Measurements from ENCODE around the gene LRP6.

LRP6 gene

DNA sequence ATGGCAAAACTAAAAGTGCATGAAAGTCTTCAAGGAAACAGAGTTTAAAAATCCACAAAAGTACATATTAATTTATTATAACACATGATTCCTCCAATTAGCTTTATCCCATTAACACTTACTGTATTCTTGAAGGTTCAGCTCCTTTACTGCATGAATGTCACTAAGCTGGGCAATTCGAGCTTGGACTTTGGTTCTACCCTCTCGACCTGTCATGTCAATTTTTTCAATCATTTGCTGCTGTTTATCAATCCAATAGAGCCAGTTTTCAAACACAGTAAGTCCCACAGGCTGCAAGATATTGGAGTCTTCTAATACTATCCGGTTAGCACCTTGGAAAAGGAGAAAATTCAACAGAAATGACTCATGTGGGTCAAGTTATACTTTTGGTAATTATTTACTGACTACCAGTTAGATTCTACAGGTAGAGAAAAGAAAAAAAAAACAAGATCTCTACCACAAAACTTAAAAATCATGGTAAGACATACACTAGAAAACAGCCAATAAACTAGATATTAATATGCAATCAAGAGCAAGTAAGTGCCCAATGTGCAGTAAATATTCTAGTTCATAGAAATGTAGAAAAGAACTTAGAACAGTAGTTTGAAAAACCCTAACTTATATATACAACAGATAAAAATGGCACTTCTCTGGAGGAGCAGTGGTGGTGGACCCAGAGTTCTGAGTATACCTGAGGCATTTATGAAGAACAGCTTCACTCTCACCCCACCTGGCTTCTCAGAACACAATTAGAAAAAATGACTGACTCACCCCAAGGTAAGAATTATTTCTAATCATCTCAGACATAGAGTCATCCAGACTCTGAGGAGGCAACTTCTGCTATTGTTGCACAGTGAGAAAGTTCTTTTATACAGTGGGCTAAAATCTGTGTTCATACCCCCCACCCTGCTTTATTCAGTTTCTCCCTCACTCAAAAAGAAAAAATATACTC, 128.4 kb downstream of the LRP6 start:
- Histone ChIP-seq H3K9me2 (replicated peaks; ENCODE audit: low read depth, low read length) (no peaks in the 10 kb centered on the region), H3K27me3 (ENCODE audit: insufficient read depth, low read length, poor library complexity, severe bottlenecking) (no peaks in the 10 kb centered on the region), H3F3A (ENCODE audit: low read depth) (no peaks in the 10 kb centered on the region), H2AFZ (ENCODE audit: low read length) (no peak overlapping the region), H3K4me3 (ENCODE audit: low read length, poor library complexity, severe bottlenecking) (no peak overlapping the region), H3K79me2 (ENCODE audit: insufficient read depth, low read length) (no peaks in the 10 kb centered on the region), H3K9ac (ENCODE audit: low read depth, low read length, poor library complexity, severe bottlenecking) (no peak overlapping the region), H3K9me3 (ENCODE audit: insufficient read depth, low read depth, low read length) (no peaks in the 10 kb centered on the region), H3K4me2 (ENCODE audit: low read depth, low read length, poor library complexity, severe bottlenecking) (no peak overlapping the region), H3K36me3 (ENCODE audit: insufficient read depth, low read length) (no peaks in the 10 kb centered on the region), H4K20me1 (ENCODE audit: insufficient read depth, low read length, poor library complexity, severe bottlenecking) (no peaks in the 10 kb centered on the region), H3K4me1 (ENCODE audit: insufficient read depth, low read length, poor library complexity, severe bottlenecking) (no peaks in the 10 kb centered on the region)
- TF ChIP-seq CTCF (conservative IDR thresholded peaks at IDR 0.05; ENCODE audit: low read length) (no peak), EZH2phosphoT487 (IDR thresholded peaks at IDR 0.05; ENCODE audit: borderline replicate concordance) (no peak)

DNA sequence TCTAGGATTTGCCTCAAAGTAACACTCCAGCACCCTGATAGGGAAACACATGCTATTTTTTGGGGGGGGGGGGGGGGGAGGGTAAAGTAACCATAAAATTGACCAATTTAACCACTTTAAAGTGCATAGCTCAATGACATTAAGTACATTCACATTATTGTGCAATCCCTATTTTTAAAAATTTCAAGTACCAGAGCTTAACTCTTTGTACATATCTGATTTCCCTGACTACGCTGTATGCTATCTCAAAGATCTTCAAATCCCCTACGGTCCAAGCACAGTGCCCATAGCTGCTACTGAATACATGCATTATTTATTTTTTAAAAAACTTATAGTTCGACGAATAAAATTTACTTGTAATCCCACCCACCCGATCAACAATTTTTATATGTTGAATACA, 133.1 kb downstream of the LRP6 start:
- Histone ChIP-seq H3K27me3 (ENCODE audit: insufficient read depth, low read length, poor library complexity, severe bottlenecking) (no peaks in the 10 kb centered on the region), H3K36me3 (ENCODE audit: insufficient read depth, low read length) (no peaks in the 10 kb centered on the region), H2AFZ (ENCODE audit: low read length) (no peak overlapping the region), H4K20me1 (ENCODE audit: insufficient read depth, low read length, poor library complexity, severe bottlenecking) (no peaks in the 10 kb centered on the region), H3K9me3 (ENCODE audit: insufficient read depth, low read depth, low read length) (no peaks in the 10 kb centered on the region), H3K9ac (ENCODE audit: low read depth, low read length, poor library complexity, severe bottlenecking) (no peak overlapping the region), H3K4me2 (ENCODE audit: low read depth, low read length, poor library complexity, severe bottlenecking) (no peak overlapping the region), H3K79me2 (ENCODE audit: insufficient read depth, low read length) (no peaks in the 10 kb centered on the region), H3F3A (ENCODE audit: low read depth) (no peaks in the 10 kb centered on the region), H3K9me2 (replicated peaks; ENCODE audit: low read depth, low read length) (no peaks in the 10 kb centered on the region), H3K4me3 (ENCODE audit: low read length, poor library complexity, severe bottlenecking) (no peak overlapping the region), H3K4me1 (ENCODE audit: insufficient read depth, low read length, poor library complexity, severe bottlenecking) (no peaks in the 10 kb centered on the region)
- no peak for TF ChIP-seq EZH2phosphoT487 (IDR thresholded peaks at IDR 0.05; ENCODE audit: borderline replicate concordance)
- no peak for TF ChIP-seq CTCF (conservative IDR thresholded peaks at IDR 0.05; ENCODE audit: low read length)

GRCh38 chr12:12133259-12133658, 133.6 kb downstream of the LRP6 start:
- H3K27me3 ChIP-seq (ENCODE audit: insufficient read depth, low read length, poor library complexity, severe bottlenecking): no peaks in the 10 kb centered on the region
- H3K9me3 ChIP-seq (ENCODE audit: insufficient read depth, low read depth, low read length): no peaks in the 10 kb centered on the region
- no peaks in the 10 kb centered on the region for H3K4me1 ChIP-seq (ENCODE audit: insufficient read depth, low read length, poor library complexity, severe bottlenecking)
- H2AFZ ChIP-seq (ENCODE audit: low read length): no peak overlapping the region
- H3K79me2 ChIP-seq (ENCODE audit: insufficient read depth, low read length): no peaks in the 10 kb centered on the region
- no peak overlapping the region for H3K4me2 ChIP-seq (ENCODE audit: low read depth, low read length, poor library complexity, severe bottlenecking)
- no peak for TF ChIP-seq EZH2phosphoT487 (IDR thresholded peaks at IDR 0.05; ENCODE audit: borderline replicate concordance)
- no peak for TF ChIP-seq CTCF (conservative IDR thresholded peaks at IDR 0.05; ENCODE audit: low read length)
- no peak overlapping the region for H3K4me3 ChIP-seq (ENCODE audit: low read length, poor library complexity, severe bottlenecking)
- H4K20me1 ChIP-seq (ENCODE audit: insufficient read depth, low read length, poor library complexity, severe bottlenecking): no peaks in the 10 kb centered on the region
- no peak overlapping the region for H3K9ac ChIP-seq (ENCODE audit: low read depth, low read length, poor library complexity, severe bottlenecking)
- H3F3A ChIP-seq (ENCODE audit: low read depth): no peaks in the 10 kb centered on the region
- no peaks in the 10 kb centered on the region for H3K9me2 ChIP-seq (replicated peaks; ENCODE audit: low read depth, low read length)
- no peaks in the 10 kb centered on the region for H3K36me3 ChIP-seq (ENCODE audit: insufficient read depth, low read length)

Data from Loucy (cell line).